Hindlimb muscle (tissue), 1 donor: ENCODE data around the gene CDH7. TPM values are rescaled to one million over a fixed set of nuclear protein-coding genes. Genes with fewer than 3 reads are reported as not detected.

Experiments
- DNase-seq: peaks from one replicate; pipeline ENCODE4 v3.0.0-alpha.2; 2013
- polyA plus RNA-seq: library from polyadenylated mRNA; unstranded; fragments of 120-200 nt; gene quantifications from one replicate; pipeline ENCODE4 v1.2.1, GENCODE V29; 2013; ENCODE audit not compliant: insufficient read length

Gene CDH7, protein sequence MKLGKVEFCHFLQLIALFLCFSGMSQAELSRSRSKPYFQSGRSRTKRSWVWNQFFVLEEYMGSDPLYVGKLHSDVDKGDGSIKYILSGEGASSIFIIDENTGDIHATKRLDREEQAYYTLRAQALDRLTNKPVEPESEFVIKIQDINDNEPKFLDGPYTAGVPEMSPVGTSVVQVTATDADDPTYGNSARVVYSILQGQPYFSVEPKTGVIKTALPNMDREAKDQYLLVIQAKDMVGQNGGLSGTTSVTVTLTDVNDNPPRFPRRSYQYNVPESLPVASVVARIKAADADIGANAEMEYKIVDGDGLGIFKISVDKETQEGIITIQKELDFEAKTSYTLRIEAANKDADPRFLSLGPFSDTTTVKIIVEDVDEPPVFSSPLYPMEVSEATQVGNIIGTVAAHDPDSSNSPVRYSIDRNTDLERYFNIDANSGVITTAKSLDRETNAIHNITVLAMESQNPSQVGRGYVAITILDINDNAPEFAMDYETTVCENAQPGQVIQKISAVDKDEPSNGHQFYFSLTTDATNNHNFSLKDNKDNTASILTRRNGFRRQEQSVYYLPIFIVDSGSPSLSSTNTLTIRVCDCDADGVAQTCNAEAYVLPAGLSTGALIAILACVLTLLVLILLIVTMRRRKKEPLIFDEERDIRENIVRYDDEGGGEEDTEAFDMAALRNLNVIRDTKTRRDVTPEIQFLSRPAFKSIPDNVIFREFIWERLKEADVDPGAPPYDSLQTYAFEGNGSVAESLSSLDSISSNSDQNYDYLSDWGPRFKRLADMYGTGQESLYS
- 0.49 TPM for polyA plus RNA-seq

DNA sequence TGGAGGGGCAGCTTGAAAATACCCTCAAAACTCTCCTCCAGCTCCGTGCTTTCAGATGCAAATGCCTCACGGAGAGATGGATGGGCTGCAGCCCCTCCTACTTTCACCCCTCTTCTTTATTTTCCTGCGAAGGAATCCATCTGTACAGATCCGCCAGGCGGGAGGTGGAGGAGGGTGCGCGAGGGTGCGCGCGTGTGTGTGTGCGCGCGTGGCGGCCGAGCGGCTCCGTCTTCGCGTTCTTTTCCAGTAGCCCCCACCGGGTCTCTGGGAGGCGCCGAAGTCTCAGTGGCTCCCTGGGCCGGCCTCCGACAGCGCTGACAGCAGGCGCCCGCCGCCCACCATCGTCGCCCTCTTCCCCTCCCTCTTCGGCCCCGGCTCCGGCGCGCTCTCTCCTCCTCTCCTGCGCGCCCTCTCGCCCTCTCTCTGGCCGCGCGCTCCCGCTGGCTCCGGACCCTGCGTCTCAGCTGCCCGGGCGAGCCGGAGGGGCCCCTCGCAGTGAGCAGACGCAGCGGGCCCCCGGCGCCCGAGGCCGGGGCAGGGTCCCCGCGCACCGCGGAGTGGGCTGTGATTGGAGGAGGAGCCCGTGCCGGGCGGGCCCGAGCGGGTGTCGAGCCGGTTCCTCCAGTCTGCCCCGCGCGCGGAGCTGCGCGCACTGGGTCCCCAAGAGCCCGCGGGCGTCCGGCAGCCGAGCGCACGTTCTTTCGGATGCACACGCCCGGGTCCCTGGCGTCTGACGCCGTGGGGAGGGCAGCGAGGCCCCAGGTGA is at the start of gene CDH7:
Gene CDH7 (plus strand): TSS at position 624 of the 766 bp plus-strand sequence. CDS start 11,831 bp downstream, outside the sequence.
- peak; percentile 49 for DNase-seq

DNA sequence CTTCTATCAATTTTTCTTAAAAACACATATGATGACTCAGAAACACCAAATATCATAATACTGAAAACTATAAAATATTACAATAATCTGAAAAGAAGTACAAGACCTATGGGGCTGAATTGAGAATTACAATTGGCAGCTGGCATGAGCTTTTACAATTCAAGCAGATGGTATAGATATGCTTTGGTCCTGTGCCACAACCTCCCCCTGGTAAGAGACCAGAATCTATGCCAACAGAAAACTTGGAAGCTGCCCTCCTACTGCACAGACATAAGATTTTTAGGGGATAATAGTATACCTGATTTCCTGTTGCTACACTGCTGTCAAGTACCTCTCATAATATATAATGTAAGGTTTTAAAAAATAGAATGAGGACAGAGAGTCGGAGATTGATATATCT is 46.8 kb upstream of the CDH7 start:
- DNase-seq = no peak

DNA sequence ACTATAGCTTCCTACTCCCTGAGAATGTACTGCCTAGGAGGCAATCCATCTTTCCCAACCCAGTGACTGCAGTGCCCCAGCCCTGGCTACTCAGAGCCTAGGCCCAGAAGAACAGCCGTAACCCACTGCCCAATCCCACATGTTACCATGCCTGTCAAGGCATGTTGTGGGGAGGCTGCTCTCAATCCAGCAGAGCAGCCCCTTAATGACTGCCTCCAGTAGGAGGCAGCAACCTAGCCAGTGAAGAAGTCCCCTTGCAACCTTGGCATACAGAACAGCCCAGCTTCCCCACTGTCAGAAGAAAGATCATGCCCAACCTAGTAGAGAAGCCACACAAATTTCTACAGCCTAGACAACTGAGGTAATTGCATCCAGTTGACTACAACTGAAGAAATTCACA is 44.2 kb upstream of the CDH7 start:
- DNase-seq = no peak

DNA sequence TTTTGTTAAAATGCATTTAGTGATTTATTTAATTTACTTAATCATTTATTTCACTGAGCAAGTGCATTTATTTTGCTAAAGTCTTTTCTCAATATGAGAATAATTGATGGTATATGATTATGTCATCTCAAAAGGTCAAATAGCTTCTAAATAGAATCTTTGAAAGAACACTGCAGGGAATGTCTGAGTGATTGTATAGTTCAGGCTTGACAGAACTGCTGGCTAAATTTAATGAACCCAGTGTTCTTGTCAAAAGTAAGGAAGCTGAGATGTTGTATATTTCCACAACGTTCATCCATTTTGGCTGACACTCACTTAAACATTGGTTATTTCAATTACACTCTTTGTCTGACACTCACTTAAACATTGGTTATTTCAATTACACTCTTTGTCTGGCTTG is 39.3 kb upstream of the CDH7 start:
- DNase-seq = no peak

DNA sequence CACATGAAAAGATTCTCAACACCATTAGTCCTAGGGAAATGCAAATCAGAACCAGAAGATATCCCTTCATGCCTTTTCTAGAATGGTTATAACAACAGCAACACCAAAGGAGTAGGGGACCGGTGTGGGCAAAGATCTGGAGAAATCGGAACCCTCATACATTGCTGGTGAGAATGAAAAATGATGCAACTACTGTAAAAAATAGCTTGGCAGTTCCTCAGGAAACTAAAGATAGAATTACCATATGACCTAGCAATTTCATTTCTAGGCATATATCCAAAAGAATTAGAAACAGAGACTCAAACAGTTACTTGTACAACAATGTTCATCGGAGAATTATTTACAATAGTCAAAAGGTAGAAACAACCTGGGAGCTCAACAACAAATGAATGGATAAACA is 29.2 kb upstream of the CDH7 start:
- no peak for DNase-seq

DNA sequence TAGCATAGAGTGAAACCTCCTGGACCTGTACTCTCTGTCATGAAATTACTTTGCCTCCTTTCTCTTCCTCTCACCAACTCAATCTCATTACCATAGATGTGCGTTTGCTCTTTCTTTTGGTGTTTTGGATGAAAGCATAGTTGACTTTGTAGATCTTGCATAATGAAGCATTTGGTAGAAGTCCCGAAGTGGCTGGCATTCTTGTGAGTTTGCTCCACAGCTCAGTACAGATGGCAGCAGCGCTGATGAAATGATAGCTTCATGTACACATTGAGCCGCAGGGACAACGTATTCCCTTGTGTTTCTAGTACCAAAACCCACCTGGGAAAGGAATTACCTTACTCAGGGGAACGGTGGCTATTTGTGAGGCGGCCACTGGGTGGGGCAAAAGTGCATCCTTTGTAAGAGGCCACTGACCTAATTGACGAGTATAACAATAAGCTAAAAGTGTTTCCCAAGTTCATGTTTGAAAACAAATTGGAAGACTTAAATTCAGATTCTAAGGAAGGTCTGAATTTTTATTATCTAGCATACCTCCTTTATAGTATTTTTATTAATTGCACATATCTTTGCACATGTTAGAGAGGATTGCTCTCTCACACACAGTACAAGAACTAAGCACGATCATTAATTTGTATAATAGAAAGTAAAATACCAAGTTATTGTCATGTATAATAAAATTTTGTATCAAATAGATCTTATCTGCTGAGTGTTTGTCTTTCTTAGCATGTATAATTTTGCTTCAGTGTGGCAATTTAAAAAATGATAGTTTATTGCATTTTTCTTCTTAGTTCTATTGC is 25.4 kb upstream of the CDH7 start:
- no peak for DNase-seq

DNA sequence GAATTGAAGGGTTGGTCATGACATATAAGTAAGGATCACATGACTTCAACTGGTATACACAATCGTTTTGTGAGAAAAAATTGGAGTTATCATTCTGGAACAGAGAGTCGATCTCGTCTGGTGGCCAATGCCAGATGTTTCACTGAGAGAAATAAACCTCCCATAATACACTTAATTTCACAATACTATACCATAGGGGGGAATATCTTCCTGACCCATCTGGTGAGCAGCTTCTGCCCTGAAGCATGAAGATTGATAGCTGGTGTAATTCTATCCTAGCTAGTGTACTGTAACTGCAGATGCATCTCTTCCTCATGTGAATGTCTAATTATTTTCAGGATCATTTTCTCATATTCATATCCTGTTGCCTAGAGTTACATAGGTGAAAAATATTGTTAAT is 15.7 kb upstream of the CDH7 start:
- DNase-seq = no peak

DNA sequence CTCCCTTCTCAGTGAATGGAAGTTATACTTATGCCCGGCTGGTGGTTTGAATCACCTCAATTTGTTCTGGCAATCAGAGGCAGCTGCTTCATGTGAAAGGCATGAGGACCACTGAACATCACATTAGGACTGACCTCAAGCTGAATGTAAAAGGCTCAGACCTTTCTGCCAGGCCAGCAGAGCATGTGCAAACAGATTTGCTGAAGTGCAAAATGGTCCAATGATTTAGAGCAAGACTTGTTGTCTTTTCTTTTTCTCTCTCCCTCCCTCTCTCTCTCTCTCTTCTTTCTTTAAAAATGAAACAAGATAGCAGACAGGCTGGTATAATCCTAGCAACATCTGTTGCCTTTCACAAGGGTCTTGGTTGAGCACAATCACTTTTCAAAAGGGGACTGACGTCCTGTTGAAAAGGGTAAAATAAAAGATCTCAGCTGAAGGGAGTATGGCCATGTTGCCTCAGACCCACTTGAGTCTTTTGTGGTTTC is 13.3 kb upstream of the CDH7 start:
- no peak for DNase-seq

DNA sequence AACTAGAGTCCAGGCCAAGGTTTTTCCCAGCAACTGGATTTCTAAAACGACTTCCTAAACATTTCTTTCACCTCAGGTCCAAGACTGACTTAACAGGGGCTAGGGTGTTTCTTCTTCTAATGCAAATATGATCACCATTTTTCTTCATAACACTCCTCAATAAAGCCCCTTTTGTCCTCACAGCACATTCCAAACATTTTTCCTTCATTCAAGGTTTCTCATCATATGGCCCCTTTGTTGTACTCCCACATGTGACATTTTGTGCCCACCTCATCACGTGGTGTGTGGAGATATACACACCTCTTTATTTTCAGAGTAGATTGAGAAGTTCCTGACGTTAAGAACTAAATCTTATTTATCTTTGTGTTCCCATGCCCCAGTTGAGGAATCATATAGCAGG is 3.9 kb upstream of the CDH7 start:
- no peak for DNase-seq

DNA sequence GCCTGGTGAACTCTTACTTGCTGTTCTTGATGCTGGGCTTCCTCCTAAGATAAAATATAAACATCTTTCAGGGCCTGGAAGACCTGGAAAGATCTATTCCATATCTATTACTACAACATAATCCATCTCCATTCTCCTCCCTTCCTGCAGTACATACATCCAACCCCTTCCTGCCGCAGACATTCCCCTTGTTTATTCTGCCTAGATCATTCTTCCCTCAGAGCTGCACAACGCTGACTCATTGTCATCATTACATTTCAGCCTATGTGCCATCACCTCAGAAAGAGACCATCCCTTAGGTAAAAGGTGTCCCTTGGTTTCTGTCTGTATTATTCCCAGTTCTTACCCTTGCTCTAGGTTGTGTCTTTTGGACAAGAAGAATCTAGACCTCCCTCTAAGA is 2.5 kb upstream of the CDH7 start:
- DNase-seq = no peak

DNA sequence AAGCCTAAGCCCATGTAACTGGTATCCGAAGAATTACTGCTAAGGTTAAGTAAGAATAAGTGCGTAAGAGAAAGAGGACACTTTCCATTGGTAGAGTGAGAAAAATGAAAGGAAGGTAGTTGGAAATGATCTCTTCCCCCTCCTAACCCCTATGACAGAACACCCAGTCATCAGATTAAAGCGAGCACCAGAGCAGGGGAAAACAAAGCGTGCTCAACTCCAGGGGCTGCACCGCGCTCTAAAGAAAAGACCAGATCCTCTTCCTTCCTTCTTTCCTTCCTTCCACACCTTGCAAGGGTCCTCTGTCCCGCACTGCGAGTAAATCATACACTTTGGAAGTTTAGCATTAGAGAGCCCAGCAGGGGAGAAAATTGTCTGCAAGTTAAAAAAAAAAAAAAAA is 971 bp upstream of the CDH7 start:
- DNase-seq = no peak

DNA sequence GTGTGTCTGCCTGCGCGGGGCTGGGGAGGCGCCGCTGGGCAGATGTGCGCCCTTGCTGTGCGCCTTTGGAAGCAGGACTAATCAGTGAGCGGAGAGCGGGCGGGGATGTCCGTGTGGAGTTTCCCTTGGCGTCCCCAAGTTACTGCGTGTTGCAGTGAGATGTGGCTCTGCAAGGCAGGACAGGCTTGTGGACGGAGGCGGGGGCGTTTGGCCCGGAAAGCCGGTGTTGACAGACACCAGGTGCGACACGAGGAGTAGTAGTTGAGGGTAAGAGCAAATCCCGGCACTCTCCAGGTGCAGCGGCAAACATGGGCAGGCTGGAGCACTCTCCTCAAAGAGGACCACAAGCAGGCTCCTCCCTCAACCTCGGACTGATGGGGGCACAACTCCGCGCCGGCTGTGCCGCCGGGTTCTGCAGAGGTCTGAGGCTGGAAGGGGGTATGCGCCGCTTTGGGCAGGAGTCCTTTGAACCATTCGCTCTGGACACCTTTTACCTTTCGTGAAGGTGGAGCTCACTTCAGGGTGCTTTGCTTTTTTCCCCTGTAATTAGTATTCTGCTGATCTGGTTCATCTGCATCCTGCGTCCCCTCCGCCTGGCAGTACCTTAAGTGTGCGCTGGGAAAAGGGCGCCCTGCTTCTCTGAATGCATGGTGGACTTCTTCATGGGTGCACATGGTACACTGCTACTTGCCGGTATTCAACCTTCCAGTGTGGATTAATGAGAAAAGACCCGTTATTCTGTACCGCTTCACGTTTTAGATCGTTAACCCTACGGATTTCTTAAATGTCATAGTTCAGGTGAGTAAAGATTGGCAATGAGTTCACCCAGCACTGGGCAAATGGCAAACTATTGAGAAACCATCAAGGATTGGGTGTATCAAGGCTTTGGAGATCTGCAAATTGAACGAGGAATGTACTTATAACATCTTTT is 608 bp downstream of the CDH7 start:
- no peak for DNase-seq

DNA sequence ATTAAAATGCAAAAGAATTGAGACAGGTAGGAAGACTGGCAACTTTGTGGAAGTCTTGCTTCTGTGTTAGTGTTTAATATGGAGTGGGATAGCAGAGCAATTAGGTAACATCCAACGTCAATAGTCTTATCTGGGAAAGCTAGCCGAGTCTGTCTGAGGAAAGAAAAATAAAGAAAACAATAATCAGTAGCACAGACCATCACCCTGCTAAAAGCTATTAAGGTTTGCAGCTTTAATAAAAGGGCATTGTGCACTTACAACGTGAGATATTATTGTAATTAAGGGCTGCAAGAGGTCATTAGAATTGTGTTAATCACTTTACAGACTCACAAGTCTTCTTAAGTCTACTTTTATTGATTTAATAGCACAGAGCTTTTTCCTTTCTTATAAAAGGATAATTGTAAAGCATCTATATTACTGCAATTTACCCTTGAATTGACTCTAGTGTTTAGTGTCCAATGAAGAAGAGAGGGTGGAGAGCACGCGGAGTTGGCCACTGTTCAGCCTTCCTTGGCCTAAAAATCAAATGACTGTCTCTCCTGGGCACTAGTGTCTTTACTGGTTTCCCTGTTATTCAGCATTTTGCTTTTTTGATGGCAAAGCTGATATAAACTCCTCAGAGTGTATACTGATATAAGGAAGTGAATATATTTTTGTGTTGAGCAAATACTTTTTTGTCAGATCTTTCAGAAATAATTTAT is 2.0 kb downstream of the CDH7 start:
- no peak for DNase-seq

DNA sequence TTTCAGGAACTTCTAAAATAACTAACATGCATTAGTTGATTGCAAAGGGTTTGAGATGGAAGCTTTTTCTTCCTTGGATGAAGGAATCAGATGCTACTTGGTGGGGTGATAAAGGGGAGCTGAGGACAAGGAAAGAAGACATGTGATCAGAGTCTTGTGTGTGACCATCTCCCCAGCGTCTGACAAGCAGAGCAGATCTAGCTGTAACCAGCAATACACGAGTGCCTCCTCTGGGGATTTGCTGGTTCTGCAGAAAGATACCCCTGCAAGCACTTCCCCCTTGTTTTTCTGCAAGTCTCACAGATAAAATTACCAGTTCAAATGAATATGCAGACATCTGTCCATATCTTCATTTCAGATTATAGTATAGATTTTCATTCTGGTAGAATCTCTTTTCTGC is 2.7 kb downstream of the CDH7 start:
- peak; percentile 18 for DNase-seq

DNA sequence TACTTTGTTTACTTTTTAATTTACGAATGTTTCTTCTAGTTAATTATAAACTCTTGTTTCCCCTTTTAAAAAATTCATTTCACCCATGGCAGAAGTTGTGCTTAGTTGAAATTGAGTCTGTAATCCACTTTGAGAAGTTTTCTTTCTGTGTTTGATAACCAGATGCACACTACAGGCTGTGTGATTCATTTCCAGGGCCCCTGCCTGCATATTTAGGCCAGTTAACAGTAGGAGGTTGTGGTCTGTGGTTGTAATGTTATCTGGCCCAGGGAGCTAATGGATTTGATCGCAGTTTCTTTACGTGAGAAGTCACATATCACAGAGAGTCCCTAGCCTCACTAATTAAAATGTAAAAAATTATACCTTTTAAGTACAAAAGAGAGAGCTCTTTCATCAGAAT is 3.3 kb downstream of the CDH7 start:
- DNase-seq = no peak

DNA sequence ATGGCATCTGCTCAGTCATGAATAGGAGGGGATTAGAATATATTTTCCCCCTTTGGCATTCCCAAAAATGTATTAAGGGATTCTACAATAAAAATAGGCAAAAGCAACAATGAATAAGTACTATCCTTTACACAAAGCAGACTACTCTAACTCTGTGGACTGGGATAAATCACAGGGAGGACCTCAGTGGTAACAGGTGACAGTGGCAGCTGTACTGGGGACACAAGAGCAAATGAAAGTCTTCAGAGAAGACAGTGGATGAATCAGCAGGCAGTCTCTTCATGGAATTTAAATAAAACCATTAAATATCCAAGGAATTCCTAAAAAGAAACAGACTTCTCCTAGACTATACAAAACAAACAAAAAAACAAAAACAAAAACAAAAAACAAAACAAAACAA is 4.8 kb downstream of the CDH7 start:
- no peak for DNase-seq

DNA sequence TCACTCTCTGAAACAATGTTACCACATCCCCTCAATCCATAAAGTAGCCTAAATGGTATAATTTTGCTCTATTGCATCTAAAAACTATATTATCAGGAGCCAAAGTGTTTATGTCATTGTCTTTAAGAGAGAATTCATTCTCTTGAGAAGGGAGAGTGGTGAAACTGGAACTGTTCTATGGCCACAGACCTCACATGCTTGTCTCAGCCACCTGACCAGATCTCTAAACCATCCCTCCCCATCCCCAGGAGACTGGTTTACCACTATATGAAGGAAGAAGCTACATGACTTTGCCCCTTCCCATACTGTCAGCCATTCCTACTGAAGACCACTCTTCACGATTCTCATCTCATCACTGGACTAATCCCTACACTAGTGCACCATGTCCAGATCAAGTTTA is 9.6 kb downstream of the CDH7 start:
- DNase-seq = no peak

DNA sequence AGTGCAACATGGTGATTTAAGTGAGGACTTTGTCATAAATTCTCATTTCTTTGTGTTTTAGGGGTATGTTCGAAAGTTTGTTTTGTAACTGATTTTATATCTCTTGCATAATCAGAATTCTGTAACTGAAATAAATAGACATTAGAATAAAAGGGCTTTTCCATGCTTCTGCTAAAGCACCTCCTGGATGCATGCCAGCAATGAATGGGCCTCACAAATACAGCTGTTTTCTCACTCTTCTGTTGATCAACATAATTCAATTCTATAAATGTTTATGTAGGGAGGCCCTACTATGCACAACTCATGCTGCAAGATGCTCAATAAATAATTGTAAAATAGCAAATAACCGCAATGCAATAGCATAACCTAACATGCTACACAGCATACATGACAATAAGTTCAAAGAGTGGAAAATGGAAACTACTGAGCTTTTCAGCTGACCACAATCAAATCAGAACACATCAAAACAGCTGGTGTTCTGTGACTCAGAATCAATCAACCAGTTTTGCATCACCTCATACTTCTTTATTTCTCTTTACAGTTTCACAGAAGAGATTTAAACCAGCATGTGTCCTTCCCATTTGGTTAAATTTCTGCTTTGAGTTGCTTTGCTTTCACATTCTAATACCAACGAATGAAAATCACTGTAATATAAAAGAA is 11.0 kb downstream of the CDH7 start:
- DNase-seq = no peak

DNA sequence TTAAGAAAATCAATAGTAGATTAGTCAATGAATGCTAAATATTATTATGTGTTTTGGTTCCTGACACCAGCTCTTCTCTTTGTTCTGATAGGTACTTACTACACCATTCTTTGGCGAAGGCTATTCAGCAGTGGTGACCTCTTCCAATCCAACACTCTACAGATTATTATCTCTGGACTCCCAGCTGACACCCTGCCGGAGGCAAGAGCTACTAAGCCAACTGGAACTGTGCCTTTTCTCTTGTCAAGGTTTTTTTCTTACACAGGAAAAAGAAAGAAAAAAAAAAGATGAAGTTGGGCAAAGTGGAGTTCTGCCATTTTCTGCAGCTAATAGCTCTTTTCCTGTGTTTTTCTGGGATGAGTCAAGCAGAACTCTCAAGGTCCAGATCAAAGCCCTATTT is 11.7 kb downstream of the CDH7 start:
- DNase-seq = no peak

DNA sequence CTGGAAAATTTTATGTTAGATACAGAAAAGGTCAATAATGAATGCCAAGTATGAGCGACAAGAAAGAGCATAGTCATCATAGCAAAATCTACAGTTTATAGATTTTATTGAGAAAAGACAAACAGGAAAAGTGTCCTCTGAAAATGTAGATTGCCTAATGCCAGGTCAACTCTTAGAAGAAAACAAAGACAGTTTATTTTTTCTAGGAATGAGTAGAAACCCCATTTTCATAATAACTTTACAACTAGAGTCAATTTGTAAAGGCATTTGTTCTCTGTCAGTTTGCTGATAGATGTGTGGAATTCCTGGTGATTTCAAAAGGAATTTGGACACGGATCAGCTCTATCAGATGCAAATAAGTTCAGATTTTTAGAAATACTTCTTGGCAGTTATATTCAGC is 16.6 kb downstream of the CDH7 start:
- DNase-seq = no peak
